HG03045 (cell line): Measurements from ENCODE around the gene TAF5L.
A peak's percentile ranks its signal among the peaks of the same experiment; 100 is the strongest.

ENCODE experiments used
- ATAC-seq: cut with Tn5 transposase; IDR thresholded peaks from one replicate; pipeline ENCODE4 v1.9.1; 2021; ENCODE audit warnings: mild to moderate bottlenecking, moderate library complexity; ENCODE audit not compliant: unreplicated experiment

Gene TAF5L

DNA sequence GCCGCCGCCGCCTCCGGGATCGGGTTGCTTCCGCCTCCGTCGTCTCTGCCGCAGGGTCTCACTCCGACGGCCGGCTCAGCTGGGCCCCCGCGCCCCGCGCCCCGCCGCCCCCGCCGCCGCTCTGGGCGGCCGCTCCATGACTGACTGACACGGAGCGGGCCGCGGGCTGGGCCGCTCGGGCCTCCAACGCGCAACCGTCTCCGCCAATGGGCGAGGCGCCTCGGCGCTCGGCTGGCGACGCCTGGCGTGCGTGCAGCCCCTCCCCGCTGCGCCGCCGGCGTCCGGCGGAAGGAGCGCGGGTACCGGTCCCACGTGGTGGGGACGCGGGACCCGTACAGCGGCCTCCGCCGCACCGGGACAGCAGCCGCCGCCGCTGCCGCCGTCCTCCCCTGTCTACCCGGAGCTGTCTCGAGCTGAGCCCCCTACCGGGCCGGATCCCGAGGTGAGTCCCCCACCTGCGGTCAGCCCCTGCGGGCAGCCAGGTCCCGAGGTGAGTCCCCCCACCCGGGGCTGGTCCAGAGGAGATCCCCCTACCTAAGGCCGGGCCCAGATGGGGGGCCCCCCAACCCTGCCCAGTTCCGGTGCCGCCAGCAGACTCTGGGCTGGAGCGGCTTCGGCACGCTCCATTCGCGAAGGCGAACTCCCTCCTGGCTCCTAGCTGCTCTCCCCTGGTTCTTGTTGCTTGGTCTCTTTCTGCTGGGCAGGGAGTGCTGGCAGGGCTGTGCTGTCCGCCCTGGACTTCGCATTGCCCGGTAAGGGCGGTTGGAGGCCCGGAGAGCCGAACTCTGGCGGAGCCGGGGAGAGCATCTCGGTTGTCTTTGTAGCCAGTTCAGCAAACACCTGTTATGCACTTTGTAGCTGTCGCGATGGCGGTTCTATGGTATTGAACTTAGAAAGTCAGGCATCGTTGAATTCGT is at the start of gene TAF5L, which contains the start of gene URB2:
Gene TAF5L, minus strand, starts transcription at position 208 of the 917 bp plus-strand sequence. CDS start 11,640 bp downstream, outside the sequence.
Gene URB2, plus strand, starts transcription at position 333 of the 917 bp plus-strand sequence. CDS start 1,387 bp downstream, outside the sequence.
- peak; percentile 90 for ATAC-seq

DNA sequence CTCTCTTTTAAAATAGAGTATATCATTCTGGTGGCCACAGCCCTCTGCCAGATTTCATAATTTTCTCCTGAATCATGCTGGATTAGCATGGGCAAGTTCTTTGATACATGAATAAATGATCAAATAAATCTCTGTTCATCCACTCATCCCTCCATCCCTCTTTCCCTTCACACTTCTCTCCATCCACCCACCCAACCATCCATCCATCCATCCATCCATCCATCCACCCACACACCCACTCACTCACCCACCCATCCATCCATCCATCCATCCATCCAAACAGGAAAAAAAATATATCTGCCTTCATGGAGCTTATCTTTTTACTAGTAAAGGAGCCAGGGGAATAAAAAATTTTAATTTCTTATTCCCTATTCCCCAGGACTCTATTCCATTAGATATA is 49.5 kb upstream of the TAF5L start:
- ATAC-seq, result no peak

DNA sequence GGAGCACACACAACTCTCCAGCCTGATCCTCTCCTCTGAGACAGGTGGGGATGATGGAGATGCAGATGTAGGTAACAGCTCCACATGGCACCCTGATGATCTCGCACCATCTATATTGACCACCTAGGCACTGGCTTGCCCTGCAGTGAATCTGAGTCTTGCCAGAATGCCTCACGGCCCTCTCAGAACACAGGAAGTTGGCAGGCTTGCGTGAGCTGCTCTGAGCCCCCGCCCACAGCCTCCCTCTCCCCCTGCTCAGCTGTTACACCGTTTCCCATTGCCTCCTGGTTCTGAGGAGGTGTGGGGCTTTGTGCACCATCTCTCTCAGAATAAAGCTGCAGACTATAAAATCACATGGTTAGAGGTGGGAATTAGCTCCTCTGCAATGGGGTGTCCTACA is 48.1 kb upstream of the TAF5L start:
- ATAC-seq, result no peak

DNA sequence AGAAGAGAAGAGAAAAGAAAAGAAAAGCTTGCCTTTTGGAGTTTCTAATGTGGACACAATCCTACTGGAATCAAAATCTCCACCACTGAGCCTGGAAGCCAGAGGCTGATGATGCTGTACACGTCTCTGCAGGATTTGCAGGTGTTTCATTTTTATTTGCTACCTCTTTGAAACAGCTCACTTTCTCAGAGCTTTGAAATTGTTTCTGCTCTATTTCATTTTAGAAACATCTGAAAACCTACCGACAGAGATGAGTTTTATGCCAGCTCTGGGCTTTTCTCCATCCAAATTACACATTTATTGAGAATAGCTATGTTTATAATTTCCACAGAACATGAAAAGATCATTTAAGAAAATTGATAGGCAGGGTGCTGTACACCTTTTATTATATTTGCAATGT is 46.3 kb upstream of the TAF5L start:
- ATAC-seq, result no peak

DNA sequence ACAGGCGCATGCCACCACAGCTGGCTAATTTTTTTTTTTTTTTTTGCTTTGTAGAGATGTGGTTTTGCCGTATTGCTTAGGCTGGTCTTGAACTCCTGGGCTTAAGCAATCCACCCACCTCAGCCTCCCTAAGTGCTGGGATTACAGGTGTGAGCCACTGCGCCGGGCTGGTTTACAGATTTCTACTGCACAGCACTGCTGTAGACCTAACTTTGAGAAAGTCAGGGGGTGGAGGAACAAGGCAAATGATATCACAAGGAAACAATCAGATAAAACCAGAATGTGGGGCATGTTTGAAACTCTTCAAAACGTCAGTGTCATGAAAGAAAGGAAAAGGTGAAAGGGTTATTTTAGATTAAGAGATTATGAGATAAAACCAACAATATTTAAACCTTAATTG is 45.4 kb upstream of the TAF5L start:
- no peak for ATAC-seq

DNA sequence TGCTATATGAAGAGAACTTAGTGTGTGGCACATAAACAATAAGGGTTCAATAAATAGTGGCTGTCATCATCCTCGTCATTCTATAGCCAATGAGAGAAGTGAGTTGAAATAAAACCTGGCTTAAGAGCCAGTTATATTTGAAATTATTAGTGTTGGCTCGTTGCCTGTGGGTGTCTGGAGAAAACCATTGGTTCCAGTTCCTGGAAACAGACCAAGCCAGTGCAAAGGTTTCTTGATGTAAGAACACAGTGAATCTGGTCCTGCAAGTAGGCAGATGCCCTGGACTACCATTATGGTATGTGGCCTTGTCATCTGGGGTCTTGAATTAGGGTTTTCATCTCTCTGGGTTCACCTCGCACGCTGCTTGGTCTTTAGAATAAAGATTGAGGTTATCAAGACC is 43.4 kb upstream of the TAF5L start:
- no peak for ATAC-seq

DNA sequence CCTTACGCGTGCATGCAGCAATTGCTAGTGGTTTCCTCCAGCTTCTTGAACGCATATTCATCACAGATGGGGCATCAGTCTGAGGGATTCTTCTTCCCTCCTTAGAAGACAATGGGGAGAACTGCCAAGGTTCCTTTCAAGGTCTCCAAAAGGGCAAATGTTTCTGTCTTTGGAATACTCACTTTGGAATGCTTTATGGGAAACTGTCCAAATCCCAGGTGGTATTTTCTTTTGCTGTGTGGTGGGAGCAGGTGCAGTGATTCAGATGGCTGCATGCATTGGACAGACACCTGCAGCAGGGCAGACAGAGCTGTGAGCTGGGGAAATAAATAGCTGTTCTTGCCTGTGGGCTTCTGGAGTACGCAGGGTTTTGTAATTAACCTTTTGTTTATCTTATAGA is 40.7 kb upstream of the TAF5L start:
- ATAC-seq, result no peak

DNA sequence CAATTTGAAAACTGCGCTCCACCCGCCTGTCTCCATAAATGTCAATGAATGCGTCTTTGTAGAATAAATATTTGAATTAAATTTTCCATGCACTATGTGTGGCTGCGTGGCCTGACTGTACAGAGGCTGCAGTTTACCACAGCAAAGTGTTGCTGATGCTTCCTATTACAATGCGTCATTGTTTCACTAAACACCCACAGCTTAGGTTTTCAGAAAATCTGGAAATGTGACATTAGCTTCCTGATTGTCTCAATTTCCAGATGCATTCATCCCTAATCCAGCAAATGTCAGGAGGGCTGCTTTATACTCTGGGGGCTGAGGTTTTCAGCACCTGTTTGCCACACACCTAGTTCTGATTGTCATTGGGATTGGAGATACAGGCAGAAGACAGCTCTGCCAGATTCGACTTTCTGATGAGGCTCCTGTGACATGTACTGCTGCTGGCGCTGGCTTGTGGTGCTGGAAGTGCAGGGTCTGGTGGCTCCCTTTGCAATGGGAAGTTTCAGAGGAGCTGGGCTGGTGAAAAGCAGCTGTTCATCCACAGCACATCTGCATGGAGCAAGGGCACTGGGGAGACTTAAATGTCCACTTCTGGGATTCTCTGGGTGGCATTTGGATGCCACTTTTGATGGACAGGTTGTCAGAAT is 40.1 kb upstream of the TAF5L start:
- no peak for ATAC-seq

DNA sequence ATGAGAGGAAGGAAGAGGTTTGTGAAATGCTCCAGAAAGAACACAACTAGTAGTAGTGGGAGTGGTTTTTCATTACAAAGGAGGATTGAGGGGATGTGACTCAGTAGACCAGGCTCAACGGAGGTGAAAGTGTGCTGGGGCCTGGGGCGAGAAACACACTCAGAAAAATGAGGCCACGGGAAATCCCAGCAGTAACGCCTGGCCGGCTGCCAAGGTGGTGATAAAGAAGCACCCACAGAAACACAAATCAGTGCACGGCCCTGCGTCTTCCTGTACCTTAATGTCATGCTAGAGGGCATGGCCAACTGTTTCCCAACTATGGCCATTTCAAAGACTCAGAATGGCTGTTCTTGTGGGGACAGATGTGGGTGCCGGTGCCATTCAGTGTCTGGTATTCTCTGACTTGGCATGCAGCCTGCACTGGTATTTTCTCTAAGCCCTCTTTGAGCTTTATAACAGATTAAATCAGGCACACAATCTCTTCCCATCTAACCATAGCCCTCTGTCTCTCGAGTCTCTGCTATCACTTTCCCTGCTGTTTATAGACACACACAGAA is 38.3 kb upstream of the TAF5L start:
- no peak for ATAC-seq

DNA sequence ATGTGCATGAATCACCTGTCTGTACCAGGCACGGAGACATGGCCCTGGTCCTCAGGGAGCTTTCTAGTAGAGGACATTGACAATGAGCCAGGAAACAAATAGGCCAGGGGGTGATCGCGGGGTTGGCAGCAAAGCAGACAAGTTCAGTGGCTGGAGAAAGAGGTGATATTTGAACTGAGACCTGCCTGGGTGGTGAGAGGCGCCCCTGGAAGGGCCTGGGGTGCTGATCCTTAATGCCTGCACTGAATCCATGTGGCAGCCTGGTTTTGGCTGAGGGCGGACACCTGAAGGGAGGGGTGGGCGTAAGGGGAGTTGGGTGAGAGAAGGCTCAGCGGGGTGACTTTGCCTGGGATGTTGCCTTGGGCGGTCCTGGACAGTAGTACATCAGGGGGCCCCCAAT is 36.0 kb upstream of the TAF5L start:
- ATAC-seq, result no peak

DNA sequence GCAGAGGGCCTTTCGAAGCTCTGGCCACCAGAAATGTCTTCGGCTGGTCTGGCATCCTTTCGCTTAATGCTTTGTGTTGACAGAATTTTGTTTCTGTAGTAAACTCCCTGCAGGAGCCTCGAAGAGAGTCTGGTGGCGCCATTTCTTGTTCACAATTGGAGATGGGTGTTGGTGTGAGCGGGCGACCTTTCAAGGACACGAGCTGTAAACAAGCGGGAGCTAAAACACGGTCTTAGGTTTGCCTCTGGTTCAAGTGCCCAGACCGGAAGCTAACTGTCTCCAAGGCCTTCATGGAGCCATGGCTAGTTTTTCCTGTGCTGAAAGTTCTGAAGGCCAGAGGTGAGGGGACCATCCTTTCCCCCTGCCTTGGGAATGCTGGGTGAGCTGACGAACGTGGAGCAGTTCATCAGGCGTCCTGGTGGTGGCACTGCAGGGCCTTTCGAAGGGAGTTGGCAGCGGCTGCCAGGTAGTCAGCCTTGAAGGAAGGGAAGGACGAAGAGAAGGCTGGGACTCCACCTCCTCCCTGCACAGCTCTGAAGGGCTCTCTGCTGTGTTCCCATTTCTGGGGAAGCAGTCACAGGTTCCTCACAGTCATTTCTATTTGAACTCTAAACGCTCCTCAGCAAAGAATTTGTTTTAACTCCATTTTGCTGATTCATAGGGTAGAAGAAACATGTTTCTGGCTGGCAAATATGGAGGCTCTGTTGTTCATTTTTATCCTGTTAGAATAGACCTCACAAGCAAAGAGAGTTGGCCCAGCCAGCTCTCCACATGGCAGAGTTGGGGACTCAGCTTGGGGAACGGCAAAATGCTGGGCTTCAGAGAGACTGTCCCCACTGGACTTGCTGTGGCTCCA is 35.3 kb upstream of the TAF5L start:
- peak; percentile 71 for ATAC-seq

DNA sequence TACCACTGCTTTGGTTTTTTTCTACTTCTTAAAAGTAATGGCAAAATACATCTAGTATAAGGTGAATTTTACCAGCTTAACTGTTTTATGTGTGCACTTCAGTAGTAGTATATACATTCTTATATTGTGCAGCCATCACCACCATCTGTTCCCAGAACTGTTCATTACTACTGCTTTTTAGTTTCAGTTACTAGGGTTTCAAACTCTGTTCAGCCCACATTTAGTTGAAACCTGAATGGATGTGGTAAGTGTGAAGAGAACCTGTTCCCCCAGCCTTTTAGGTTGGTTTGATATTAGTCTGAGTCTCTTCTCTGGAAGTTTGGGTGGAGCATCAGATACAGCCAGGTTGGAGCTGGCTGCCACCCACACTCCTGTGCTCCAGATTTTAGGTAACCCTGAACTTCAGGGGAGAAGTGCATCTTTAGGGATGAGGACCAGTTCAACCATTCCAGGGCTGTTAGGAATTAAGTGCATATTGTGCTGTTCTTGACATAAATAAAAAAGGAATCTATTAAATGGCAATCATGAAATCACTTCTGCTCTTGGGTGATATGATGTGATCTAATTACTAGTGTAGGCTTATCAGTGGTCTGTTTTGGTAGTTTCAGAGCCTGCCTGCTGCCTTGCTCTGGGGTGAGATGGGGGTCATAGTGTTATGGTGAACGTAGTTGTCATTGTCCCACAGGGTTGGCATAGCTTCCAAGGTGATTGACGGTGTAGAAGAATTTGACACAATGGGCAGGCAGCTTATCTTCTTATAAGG is 32.3 kb upstream of the TAF5L start:
- ATAC-seq, result no peak

DNA sequence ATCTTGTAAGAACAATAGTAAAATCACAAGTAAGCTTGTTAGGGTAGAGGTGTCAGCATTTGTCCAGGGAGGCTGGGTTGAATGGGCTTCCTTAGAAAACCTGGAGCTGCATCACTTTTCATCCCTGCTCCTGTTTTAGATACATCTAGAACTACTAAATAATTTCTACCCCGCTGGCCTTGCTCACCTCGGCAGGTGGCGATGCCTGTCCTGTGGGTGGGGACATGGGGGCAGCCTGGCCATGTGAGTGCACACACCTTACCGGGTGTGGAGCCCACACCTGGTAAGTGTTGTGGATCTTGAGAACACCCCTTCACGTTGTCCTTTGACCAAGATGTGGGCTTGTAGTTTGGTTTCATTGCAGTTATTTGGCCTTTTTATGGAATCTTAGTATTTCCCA is 29.9 kb upstream of the TAF5L start:
- no peak for ATAC-seq

DNA sequence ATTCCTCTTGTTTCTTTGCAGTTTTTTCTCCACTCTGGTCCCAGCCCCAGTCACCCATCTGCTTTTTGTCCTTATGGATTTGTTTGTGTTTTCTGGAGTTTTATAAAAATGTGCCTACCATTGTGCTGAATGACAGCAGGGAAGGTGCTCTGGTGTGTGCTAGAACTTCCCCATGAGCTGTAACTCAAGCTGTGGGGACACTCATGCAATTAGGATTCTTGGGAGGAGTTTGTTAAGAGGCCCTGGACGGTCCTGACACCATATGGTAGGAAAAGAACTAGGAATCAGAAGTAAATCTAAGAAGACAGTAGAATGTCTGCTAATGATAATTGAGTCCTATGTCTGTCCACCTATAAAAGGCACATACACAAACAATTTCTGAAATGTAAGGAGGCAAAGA is 27.5 kb upstream of the TAF5L start:
- no peak for ATAC-seq

DNA sequence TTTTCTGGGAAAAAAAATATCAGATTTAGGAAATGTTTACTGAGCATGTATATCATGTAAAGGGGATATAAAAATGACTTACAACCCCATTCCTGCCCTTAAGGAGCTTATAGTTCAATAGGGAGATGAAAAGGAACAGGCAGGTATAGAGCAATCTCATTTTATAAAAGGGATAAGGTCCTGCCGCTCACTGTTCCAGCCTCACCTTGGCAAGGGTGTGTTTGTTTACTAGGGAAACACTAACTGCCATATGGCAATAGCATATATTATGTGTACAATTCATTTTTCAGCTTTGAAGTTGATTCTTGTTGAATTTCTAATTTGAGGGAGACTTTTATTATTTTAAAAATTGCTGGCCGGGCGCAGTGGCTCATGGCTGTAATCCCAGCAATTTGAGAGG is 25.6 kb upstream of the TAF5L start:
- ATAC-seq, result no peak

DNA sequence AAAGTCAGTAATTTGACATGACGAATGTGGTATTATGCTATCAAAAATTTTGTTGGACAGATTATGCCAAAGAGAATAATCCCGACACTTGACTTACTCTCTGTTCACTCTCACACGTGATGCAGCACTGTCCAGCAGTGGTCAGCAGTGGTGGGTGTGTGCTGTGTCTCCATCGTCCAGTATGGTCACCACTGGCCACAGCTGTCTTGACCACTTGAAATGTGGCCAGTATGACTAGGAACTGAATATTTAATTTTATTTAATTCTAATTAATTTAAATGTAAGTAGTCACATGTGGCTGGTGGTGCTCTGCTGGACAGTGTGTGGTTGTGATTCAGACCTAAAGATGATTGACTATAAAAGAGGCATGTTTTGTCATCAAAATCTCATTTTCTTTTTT is 24.1 kb upstream of the TAF5L start:
- no peak for ATAC-seq

DNA sequence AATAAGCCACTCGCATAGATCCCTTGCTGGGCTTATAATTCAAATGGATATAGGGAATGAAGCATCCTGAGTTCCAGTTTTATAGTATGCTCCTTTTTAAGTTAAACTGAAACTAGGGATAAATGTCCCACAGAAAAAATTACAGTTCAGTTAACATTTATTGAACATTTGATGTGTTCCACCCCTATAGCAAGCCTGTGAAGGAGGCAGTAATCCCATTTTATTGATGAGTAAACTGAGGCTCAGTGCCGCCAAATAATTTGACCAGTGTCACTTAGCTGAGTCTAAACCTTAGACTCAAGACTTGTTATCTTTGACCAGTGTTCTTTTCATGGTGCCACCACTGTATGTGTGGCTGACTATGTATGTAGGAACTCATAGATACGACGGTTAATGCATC is 22.5 kb upstream of the TAF5L start:
- no peak for ATAC-seq

DNA sequence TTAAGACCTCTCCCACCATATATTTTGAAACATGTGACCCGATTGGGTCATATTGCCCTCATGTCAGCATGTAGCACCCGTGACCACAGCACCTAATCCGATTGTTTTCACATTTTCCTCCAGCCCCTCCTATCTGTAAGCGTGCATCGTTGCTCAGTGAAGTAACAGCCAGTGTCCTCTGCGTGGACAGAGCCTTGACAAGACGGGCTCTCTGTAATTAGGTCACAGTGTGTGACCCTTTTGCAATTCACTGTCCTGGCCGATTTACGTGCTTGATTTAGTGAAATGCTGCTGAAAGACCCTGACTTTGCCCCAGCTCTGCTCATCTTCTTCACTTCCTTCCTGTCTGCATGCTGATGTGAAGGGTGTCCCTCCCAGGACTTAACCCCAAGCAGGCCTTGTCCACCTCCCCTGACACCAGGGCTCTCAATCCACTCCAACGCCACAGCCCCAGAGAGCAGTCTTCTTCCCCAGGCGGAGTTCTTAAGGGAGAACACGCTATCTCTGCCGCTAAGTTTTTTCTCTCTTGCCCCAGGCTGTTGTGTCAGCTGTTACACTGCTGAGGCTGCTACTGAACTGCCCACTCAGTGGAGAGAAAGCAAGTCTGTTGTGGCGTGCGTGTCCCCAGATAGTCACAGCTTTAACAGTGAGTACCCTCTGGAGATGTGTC is 19.5 kb upstream of the TAF5L start:
- ATAC-seq, result no peak

DNA sequence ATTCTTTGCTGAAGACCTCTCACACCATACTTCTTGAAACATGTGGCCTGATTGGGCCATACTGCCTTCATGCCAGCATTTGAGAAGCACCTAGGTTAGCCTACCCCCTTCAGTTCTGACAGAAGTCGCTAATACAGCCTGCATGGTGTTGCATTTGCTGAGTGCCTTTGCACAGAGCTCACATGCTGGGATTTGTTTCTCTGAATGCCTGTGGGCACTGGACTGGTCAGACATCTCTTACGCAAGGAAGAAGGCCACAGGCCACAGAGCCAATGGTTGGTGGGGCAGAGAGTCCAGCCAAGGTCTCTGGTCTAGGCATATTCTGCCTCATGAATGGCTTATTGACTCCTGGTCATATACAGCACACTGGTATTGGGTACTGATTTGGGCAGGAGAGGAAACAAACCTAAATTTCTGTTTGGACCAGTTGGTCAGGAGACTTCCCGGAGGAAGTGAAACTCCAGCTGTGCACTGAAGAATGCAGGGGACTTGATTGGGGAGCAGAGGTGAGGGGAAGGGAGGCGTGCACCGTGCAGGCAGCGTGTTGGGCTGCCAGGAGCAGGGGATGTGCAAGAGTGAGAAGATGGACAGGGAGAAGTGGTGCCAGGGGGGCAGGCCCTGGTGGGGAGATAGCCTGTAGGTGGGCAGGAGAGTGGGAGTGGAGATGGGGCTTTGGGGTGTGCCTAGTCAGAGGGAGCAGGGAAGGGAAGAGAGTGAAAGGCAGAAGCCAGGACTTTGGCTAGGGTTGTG is 18.2 kb upstream of the TAF5L start:
- ATAC-seq, result no peak
